GM20000 (cell line): ENCODE measurements around the gene PLA2G12B.
"Not testable (repeated sequence)": the region's sequence is repeated elsewhere in the genome, so short reads cannot be mapped to it uniquely, and the experiment has no call there.

Experiments used
- DNase-seq: peaks from one replicate; pipeline ENCODE4 v3.0.0; 2012; ENCODE audit warnings: low spot score
- CTCF ChIP-seq: IDR thresholded peaks from 2 replicates; pipeline ENCODE4 v1.5.1; 2012; ENCODE audit warnings: mild to moderate bottlenecking, control low read depth; ENCODE audit errors: extremely low read depth, missing control alignments

The PLA2G12B gene

GRCh38 chr10:72932259-72933015, 22.2 kb downstream of the PLA2G12B start:
- no peak for TF ChIP-seq CTCF
- no peak for DNase-seq

GRCh38 chr10:72930276-72930675, 24.3 kb downstream of the PLA2G12B start:
- no peak for DNase-seq
- TF ChIP-seq CTCF: no peak

GRCh38 chr10:72928798-72929197, 25.8 kb downstream of the PLA2G12B start:
- TF ChIP-seq CTCF: no peak
- DNase-seq: no peak

GRCh38 chr10:72927485-72927884, 27.1 kb downstream of the PLA2G12B start:
- no peak for DNase-seq
- no peak for TF ChIP-seq CTCF

GRCh38 chr10:72925951-72926465, 28.6 kb downstream of the PLA2G12B start:
- no peak for TF ChIP-seq CTCF
- no peak for DNase-seq

- DNase-seq: no peak
- no peak for TF ChIP-seq CTCF
Observed at GRCh38 chr10:72924351-72924750, 30.3 kb downstream of the PLA2G12B start.

- not testable (repeated sequence) for DNase-seq
Observed at GRCh38 chr10:72921147-72921683, 33.4 kb downstream of the PLA2G12B start.

GRCh38 chr10:72918352-72918751, 36.3 kb downstream of the PLA2G12B start:
- no peak for TF ChIP-seq CTCF

GRCh38 chr10:72917803-72918332, 36.7 kb downstream of the PLA2G12B start:
- DNase-seq: not testable (repeated sequence)

More at GRCh38 chr10:72918352-72918751, 36.3 kb downstream of the PLA2G12B start:
- no peak for DNase-seq

GRCh38 chr10:72917201-72917600, 37.4 kb downstream of the PLA2G12B start:
- DNase-seq: not testable (repeated sequence)
